ENCODE data around the gene GABRB3.

The GABRB3 gene

DNA sequence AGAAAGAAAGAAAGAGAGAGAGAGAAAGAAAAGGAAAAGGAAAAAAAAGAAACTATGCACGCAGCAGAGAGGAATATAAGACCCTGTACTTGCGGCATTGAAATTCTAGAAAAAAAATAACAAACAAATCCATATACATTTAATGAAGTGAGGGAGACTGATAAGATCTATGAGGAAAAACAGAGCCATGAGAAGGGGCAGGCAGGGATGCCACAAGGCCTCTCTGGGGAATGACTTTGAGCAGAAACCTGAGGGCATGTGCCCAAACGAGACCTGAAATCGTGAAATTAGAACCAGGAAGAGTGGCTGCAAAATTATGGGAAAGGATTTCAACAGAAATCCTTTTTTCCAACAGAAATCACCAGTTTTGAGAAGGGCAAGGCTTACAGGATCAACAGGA lies 98.4 kb downstream of the GABRB3 start:
- H2AFZ ChIP-seq (ENCODE audit: low read length): no peak overlapping the region
- no peaks in the 10 kb centered on the region for H3K4me1 ChIP-seq (ENCODE audit: insufficient read depth, low read length, poor library complexity, severe bottlenecking)
- H3K27me3 ChIP-seq (ENCODE audit: insufficient read depth, low read length, poor library complexity, severe bottlenecking): no peaks in the 10 kb centered on the region
- TF ChIP-seq CTCF (conservative IDR thresholded peaks at IDR 0.05; ENCODE audit: low read length) (no peak), EZH2phosphoT487 (IDR thresholded peaks at IDR 0.05; ENCODE audit: borderline replicate concordance) (no peak)
- no peak overlapping the region for H3K9ac ChIP-seq (ENCODE audit: low read depth, low read length, poor library complexity, severe bottlenecking)
- no peaks in the 10 kb centered on the region for H4K20me1 ChIP-seq (ENCODE audit: insufficient read depth, low read length, poor library complexity, severe bottlenecking)
- H3F3A ChIP-seq (ENCODE audit: low read depth): no peaks in the 10 kb centered on the region
- H3K4me3 ChIP-seq (ENCODE audit: low read length, poor library complexity, severe bottlenecking): no peak overlapping the region
- no peaks in the 10 kb centered on the region for H3K79me2 ChIP-seq (ENCODE audit: insufficient read depth, low read length)
- H3K36me3 ChIP-seq (ENCODE audit: insufficient read depth, low read length): no peaks in the 10 kb centered on the region
- peaks cover 17% of the 10 kb centered on the region; the same call in 1 of the 2 replicates for H3K9me3 ChIP-seq (ENCODE audit: insufficient read depth, low read depth, low read length)
- no peaks in the 10 kb centered on the region for H3K9me2 ChIP-seq (replicated peaks; ENCODE audit: low read depth, low read length)
- no peak overlapping the region for H3K4me2 ChIP-seq (ENCODE audit: low read depth, low read length, poor library complexity, severe bottlenecking)

- no peaks in the 10 kb centered on the region for H3F3A ChIP-seq (ENCODE audit: low read depth)
- no peaks in the 10 kb centered on the region for H3K4me1 ChIP-seq (ENCODE audit: insufficient read depth, low read length, poor library complexity, severe bottlenecking)
- H3K9me2 ChIP-seq (replicated peaks; ENCODE audit: low read depth, low read length): no peaks in the 10 kb centered on the region
- H3K36me3 ChIP-seq (ENCODE audit: insufficient read depth, low read length): no peaks in the 10 kb centered on the region
- no peak overlapping the region for H3K9ac ChIP-seq (ENCODE audit: low read depth, low read length, poor library complexity, severe bottlenecking)
- H3K79me2 ChIP-seq (ENCODE audit: insufficient read depth, low read length): no peaks in the 10 kb centered on the region
- H3K4me2 ChIP-seq (ENCODE audit: low read depth, low read length, poor library complexity, severe bottlenecking): no peak overlapping the region
- H3K27me3 ChIP-seq (ENCODE audit: insufficient read depth, low read length, poor library complexity, severe bottlenecking): no peaks in the 10 kb centered on the region
- H3K9me3 ChIP-seq (ENCODE audit: insufficient read depth, low read depth, low read length): peaks cover 13% of the 10 kb centered on the region; the same call in 1 of the 2 replicates
- no peak for TF ChIP-seq EZH2phosphoT487 (IDR thresholded peaks at IDR 0.05; ENCODE audit: borderline replicate concordance)
- TF ChIP-seq CTCF (conservative IDR thresholded peaks at IDR 0.05; ENCODE audit: low read length): no peak
- no peak overlapping the region for H2AFZ ChIP-seq (ENCODE audit: low read length)
- no peak overlapping the region for H3K4me3 ChIP-seq (ENCODE audit: low read length, poor library complexity, severe bottlenecking)
- no peaks in the 10 kb centered on the region for H4K20me1 ChIP-seq (ENCODE audit: insufficient read depth, low read length, poor library complexity, severe bottlenecking)
Measured at GRCh38 chr15:26673445-26673844, 99.4 kb downstream of the GABRB3 start.

GRCh38 chr15:26670116-26670515 lies 102.8 kb downstream of the GABRB3 start:
- Histone ChIP-seq H3K4me2 (ENCODE audit: low read depth, low read length, poor library complexity, severe bottlenecking) (no peak overlapping the region), H2AFZ (ENCODE audit: low read length) (no peak overlapping the region), H3K4me1 (ENCODE audit: insufficient read depth, low read length, poor library complexity, severe bottlenecking) (no peaks in the 10 kb centered on the region), H4K20me1 (ENCODE audit: insufficient read depth, low read length, poor library complexity, severe bottlenecking) (no peaks in the 10 kb centered on the region), H3F3A (ENCODE audit: low read depth) (no peaks in the 10 kb centered on the region), H3K9me3 (ENCODE audit: insufficient read depth, low read depth, low read length) (peaks cover 17% of the 10 kb centered on the region), H3K79me2 (ENCODE audit: insufficient read depth, low read length) (no peaks in the 10 kb centered on the region), H3K9me2 (replicated peaks; ENCODE audit: low read depth, low read length) (no peaks in the 10 kb centered on the region), H3K4me3 (ENCODE audit: low read length, poor library complexity, severe bottlenecking) (no peak overlapping the region), H3K36me3 (ENCODE audit: insufficient read depth, low read length) (no peaks in the 10 kb centered on the region), H3K9ac (ENCODE audit: low read depth, low read length, poor library complexity, severe bottlenecking) (no peak overlapping the region), H3K27me3 (ENCODE audit: insufficient read depth, low read length, poor library complexity, severe bottlenecking) (no peaks in the 10 kb centered on the region)
- no peak for TF ChIP-seq EZH2phosphoT487 (IDR thresholded peaks at IDR 0.05; ENCODE audit: borderline replicate concordance)
- no peak for TF ChIP-seq CTCF (conservative IDR thresholded peaks at IDR 0.05; ENCODE audit: low read length)
